GM18526 (cell line): ENCODE results near the gene MLF2.

ENCODE experiments used
- POLR2A ChIP-seq: IDR thresholded peaks from 3 replicates; pipeline ENCODE4 v1.6.1; 2011; ENCODE audit not compliant: insufficient read length; ENCODE audit errors: extremely low read depth

The MLF2 gene

DNA sequence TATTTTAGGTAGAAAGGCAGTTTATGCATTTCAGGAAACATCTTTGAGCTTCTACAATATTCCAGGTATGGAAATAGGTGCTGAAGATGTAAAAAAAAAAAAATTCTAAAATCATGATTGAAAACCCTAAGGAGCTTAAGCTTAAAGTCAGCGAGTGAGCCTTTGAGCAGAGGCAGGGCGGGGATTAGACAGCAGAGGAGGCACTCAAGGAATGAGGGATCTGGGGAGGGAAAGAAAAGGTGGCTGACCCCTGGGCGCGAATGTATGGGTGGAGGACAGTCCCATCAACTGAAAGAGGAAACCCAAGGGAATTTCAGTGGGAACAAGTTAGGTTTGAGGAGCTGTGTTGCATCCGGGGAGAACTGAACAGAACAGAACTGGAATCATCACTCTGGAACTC is 6.8 kb upstream of the MLF2 start:
- no peak for TF ChIP-seq POLR2A

GRCh38 chr12:6758506-6759095 is 5.7 kb upstream of the MLF2 start:
- no peak for TF ChIP-seq POLR2A

DNA sequence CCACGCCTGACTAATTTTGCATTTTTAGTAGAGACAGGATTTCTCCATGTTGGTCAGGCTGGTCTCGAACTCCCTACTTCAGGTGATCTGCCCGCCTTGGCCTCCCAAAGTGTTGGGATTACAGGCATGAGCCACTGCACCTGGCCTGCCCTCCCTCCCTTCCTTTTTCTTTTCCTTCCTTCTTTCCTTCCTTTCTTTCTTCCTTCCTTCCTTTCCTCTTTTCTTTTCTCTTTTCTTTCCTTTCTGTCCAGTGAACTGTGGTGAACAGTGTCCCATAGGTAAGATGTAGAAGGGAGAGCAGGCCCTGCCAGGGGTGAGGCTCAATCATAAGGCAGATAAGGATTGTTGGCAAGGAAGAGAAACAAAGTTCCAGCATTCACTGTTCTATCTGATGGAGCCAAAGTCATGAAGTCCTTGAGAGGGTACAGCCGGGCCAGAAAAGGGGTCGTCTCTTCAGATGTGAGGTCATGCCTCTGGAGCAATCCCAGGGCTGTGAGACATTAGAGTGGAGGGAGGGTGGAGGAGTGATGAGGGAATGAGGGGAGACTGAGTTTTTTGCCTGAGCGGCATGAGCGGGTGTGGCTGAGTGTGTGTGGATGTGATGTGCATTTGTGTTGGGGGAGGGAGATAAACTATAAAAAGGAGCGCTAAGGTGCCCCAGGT is 4.2 kb upstream of the MLF2 start:
- TF ChIP-seq POLR2A, result no peak

DNA sequence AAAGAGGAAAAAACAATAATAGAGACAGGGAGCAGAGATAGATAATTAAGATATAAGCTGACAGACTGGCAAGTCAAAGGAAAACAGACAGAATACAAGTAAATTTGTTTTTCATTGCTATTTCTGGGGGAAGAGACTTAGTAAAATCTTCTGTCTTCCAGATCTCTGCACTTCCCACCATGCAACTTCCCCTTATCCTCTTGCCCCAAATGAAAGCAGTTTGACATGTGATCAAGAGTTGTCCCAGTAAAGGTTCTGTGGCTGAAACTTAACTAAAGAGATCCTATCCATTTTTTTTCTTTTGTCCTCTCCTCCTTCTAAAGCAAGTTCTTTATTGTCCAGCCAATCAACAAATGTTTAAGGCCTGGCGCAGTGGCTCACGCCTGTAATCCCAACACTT is 1.5 kb upstream of the MLF2 start:
- no peak for TF ChIP-seq POLR2A

GRCh38 chr12:6753772-6754356 is 923 bp upstream of the MLF2 start:
- no peak for TF ChIP-seq POLR2A

GRCh38 chr12:6752167-6752920 is 597 bp downstream of the MLF2 start:
- no peak for TF ChIP-seq POLR2A

DNA sequence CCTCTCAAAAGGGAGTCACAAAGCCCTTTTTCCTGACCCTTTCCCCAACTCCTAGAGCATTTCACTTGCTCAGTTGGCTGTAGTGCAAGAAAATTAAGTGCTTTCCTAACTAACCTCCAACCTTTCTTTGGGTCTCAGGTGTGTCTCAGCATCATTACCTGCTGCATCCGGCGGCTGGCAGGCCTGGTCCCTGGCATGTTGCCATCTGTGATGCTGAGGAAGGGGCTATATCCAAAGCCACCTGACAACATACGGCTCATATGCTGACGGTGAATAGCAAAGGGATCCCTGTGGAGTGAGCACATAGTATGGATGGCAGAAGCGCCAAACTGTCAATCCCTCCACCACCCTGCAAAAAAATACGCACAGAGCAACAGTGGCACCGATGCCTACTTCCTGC is 1.2 kb downstream of the MLF2 start:
- TF ChIP-seq POLR2A, result no peak

DNA sequence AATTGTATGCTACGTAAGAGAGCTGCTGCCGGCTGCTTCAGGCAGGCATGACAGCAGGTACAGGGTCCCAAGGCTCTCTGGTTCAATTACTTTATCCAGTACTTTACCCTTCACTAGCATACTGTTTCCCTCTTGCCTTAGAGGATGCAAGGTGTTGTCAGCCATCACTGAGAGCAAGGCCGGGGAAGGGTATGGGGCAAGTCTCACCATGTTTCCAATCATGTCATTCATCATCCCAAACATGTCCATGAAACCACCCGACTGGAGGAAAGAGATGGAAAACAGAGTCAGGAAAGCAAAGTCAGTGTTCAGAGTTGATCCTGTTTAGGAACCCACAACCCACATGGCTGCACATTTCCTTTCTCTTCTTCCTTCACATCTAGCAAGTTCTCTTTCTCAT is 2.4 kb downstream of the MLF2 start:
- TF ChIP-seq POLR2A, result no peak

DNA sequence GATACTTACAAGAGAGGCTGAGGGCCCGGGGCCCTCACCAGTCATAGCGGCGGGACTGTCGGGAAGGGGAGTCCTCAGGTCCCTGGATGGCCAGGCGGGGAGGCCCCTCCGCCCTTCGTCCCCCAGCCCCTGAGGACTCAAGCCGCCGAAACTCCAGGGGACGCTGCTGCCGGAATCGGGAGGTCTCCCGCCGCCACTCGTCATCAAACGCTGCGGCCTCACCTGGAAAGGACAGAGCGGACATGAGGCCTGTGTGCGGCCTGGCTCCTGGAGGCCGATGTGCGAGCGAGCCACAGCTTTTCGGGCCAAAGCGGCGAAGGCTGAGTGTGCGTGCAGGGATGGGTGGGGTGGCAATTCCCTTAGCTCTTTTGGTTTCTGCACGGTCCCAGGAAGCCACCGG is 4.2 kb downstream of the MLF2 start:
- TF ChIP-seq POLR2A, result no peak

DNA sequence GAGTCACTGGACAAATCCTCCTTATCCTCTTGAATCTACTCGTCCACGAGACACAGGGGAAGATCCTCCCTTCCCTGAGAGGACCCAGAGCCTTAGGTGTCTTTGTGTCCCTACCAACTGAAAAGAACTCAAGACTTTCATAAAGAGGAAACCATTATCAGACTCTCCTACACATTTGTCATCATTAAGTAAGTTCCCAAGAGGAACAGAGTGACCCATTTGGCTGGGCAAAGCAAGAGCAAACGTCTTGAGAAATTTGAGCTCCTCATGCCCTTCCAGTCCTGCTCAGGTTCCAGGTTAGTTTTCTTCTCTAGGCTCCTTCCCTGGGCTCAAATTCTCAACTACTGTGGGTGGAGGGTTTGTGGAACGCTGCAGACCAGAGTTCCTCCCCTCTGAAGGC is 5.7 kb downstream of the MLF2 start:
- no peak for TF ChIP-seq POLR2A

DNA sequence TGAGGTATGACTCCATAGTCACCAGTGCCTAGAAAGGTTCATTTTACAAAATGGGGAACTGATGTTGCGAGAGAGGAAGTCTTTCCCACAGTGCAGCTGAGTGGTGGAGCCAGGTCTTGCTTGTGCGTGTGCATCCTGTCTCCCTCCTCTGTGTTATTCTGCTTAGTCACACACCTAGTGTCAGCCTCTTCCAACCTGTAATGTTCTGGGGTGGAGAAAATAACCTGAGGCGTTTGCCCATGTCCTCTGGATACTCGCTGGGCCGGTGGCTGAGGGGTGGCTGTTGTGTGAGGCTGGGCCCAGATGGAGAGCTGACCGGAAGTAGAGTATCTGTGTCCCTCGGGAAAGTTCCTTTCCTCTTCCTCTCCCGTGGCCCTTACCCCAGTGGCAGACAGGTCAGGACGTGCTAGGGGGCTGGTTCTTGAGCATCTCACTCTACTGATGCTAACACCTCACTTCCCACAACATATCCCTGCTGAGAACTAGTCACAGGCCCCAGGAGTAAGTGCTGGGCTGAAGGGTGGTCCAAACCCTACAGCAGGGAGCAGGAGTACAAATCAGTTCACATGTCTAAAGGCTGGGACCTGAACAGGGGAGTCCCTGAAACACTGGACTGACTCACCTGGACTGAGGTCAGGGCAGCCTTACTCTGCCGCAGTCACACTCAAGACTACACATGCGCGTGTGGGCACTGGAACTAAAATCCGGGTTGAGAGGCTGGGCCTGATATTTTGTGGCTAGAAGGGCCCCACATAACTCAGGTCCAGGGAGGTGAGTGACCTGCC is 7.0 kb downstream of the MLF2 start:
- no peak for TF ChIP-seq POLR2A

DNA sequence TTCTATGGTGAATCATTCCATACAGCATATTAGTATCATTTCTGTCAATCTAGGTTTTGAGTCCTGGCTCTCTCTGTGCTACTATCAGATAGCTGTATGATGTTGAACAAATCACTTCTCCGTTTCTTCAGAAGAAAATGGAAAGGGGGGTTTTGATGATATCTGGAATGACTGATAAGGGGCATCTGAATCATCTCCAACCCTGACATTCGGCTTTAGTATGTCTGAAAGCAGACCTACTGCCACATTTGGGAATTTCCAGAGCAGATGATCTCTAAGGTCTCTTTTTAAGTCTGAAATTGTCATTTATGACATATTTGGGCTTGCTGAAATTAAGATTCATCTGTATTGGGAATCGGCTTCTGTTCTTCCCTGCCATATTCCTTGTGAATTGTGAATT is 10.1 kb downstream of the MLF2 start:
- TF ChIP-seq POLR2A, result no peak

DNA sequence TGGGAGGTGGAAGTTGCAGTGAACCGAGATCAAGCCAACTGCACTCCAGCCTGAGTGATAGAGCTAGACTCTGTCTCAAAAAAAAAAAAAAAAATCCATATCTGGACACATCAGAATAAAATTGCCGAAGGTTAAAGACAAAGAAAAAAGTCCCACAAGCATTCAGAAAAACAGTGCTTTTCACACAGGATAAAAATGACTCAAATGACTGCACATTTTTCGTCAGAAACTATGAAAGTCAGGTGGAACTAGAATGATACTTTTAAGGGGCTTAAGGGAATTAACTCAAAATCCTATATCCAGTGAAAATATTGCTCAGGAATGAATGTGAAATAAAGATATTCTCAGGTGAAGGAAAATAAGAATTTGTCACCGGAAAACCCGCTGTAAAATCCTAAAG is 16.2 kb downstream of the MLF2 start:
- no peak for TF ChIP-seq POLR2A

- no peak for TF ChIP-seq POLR2A
Measured at GRCh38 chr12:6735448-6736191, 17.3 kb downstream of the MLF2 start.
